Mesendoderm (in vitro differentiated cells): ENCODE measurements around the gene PNMA8B.

Experiments used
- DNase-seq: peaks from one replicate; pipeline ENCODE4 v3.0.0; 2013
- H2AK5ac ChIP-seq: 2 replicates; pipeline ENCODE4 v1.6.1; 2013; ENCODE audit warnings: low read length, inconsistent platforms
- H2BK120ac ChIP-seq: 2 replicates; pipeline ENCODE4 v1.6.1; 2013; ENCODE audit warnings: low read depth, mild to moderate bottlenecking, low read length, moderate library complexity, mixed read lengths
- H2BK15ac ChIP-seq: replicated peaks from 2 replicates; pipeline ENCODE4 v1.6.1; 2013; ENCODE audit warnings: low read depth, mild to moderate bottlenecking, moderate library complexity
- H2BK5ac ChIP-seq: 2 replicates; pipeline ENCODE4 v1.6.1; 2013; ENCODE audit warnings: low read length, inconsistent platforms
- H3K18ac ChIP-seq: 2 replicates; pipeline ENCODE4 v1.6.1; 2013; ENCODE audit warnings: mild to moderate bottlenecking, low read length, mixed read lengths
- H3K23ac ChIP-seq: one replicate; pipeline ENCODE4 v1.6.1; 2013; ENCODE audit warnings: low read length
- H3K27ac ChIP-seq: 2 replicates; pipeline ENCODE4 v1.5.1; 2013; ENCODE audit warnings: low read depth, mild to moderate bottlenecking, inconsistent platforms, low read length, moderate library complexity
- H3K27me3 ChIP-seq: 2 replicates; pipeline ENCODE4 v1.6.1; 2013; ENCODE audit warnings: low read length, control low read depth, mild to moderate bottlenecking, inconsistent platforms; ENCODE audit not compliant: insufficient read depth, poor library complexity
- H3K36me3 ChIP-seq: 2 replicates; pipeline ENCODE4 v1.6.1; 2013; ENCODE audit warnings: low read length, inconsistent platforms; ENCODE audit not compliant: control insufficient read depth, insufficient read depth
- H3K4ac ChIP-seq: one replicate; pipeline ENCODE4 v1.6.1; 2013; ENCODE audit warnings: low read depth, mild to moderate bottlenecking, low read length, moderate library complexity
- H3K4me1 ChIP-seq: 2 replicates; pipeline ENCODE4 v1.6.1; 2013; ENCODE audit warnings: low read depth, low read length, inconsistent platforms; ENCODE audit not compliant: control insufficient read depth
- H3K4me2 ChIP-seq: 2 replicates; pipeline ENCODE4 v1.6.1; 2013; ENCODE audit warnings: low read length
- H3K4me3 ChIP-seq: 2 replicates; pipeline ENCODE4 v1.5.1; 2013; ENCODE audit warnings: mild to moderate bottlenecking, low read length
- H3K56ac ChIP-seq: one replicate; pipeline ENCODE4 v1.6.1; 2013; ENCODE audit warnings: low read length
- H3K79me1 ChIP-seq: 2 replicates; pipeline ENCODE4 v1.6.1; 2013; ENCODE audit warnings: low read length, inconsistent platforms
- H3K79me2 ChIP-seq: 2 replicates; pipeline ENCODE4 v1.6.1; 2013; ENCODE audit warnings: mild to moderate bottlenecking, low read length; ENCODE audit not compliant: control insufficient read depth, insufficient read depth
- H3K9ac ChIP-seq: 2 replicates; pipeline ENCODE4 v1.6.1; 2013; ENCODE audit warnings: low read length, inconsistent platforms
- H4K5ac ChIP-seq: one replicate; pipeline ENCODE4 v1.6.1; 2013; ENCODE audit warnings: low read length
- H4K8ac ChIP-seq: one replicate; pipeline ENCODE4 v1.6.1; 2013; ENCODE audit warnings: low read depth, mild to moderate bottlenecking, control low read depth, low read length, moderate library complexity
- whole genome bisulfite sequencing: extraction: QIAGEN DNeasy Blood & Tissue Kit; methylation state at CpG from one replicate; pipeline ENCODE4 v1.1.7; 2013; ENCODE audit warnings: low lambda C conversion rate, missing lambda C conversion rate; ENCODE audit not compliant: insufficient coverage; ENCODE audit errors: extremely low coverage; 5-methylcytosine and 5-hydroxymethylcytosine counted together

PNMA8B gene

DNA sequence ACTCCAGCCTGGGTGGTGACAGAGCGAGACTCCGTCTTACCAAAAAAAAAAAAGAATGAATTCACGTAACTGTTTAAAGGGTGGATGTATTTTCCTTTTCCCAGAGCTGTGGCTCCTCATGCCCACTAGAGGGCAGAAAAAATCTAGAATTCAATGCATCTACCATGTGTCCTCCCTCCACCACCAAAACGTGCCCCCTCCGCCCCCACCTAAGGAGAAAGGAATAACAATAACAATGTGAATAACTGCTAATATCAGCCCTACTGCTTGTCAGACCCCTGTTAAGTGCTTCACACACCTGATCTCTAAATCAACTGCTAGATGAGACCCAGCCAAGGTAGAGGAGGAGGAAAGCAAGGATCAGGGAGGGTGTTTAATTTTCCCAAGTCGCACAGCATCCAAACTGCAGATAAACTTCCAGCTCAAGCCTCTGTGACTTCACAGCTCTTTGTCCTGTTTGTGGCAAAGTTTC is 20.2 kb upstream of the PNMA8B start:
- no peak overlapping the region for H4K5ac ChIP-seq
- H3K4me1 ChIP-seq = no peaks in the 10 kb centered on the region
- no peak overlapping the region for H2BK120ac ChIP-seq
- H2BK15ac ChIP-seq = no peak overlapping the region
- no CpG with 5 or more reads among the region's 6 CpGs for WGBS
- H3K18ac ChIP-seq = no peak overlapping the region
- no peak overlapping the region for H3K9ac ChIP-seq
- no peak overlapping the region for H2AK5ac ChIP-seq
- no peak overlapping the region for H2BK5ac ChIP-seq
- no peaks in the 10 kb centered on the region for H3K27me3 ChIP-seq
- H3K4ac ChIP-seq = no peak overlapping the region
- H3K4me3 ChIP-seq = no peak overlapping the region
- no peak overlapping the region for H4K8ac ChIP-seq
- no peak overlapping the region for H3K23ac ChIP-seq
- no peaks in the 10 kb centered on the region for H3K79me2 ChIP-seq
- H3K4me2 ChIP-seq = no peak overlapping the region
- peak; percentile 67 for DNase-seq
- no peak overlapping the region for H3K56ac ChIP-seq
- no peak overlapping the region for H3K27ac ChIP-seq
- H3K79me1 ChIP-seq = no peaks in the 10 kb centered on the region
- H3K36me3 ChIP-seq = no peaks in the 10 kb centered on the region

DNA sequence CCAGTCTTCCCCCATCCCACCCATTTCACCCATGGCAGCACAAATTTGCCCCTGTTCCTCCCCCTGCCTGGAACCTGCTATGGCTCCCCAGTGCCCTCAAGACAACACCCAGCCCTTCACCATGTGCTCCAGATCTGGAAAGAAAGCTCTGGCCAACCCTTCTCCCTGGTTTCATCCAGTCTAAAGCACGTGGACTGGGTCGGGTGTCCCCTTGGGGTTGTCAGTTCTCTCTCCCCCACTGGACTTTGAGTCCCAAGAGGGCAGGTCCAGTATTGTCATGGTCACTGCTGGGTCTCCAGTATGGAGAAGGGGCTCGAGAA is 19.6 kb upstream of the PNMA8B start:
- no peak for DNase-seq
- H3K4me2 ChIP-seq = no peak overlapping the region
- no CpG with 5 or more reads among the region's 3 CpGs for WGBS

DNA sequence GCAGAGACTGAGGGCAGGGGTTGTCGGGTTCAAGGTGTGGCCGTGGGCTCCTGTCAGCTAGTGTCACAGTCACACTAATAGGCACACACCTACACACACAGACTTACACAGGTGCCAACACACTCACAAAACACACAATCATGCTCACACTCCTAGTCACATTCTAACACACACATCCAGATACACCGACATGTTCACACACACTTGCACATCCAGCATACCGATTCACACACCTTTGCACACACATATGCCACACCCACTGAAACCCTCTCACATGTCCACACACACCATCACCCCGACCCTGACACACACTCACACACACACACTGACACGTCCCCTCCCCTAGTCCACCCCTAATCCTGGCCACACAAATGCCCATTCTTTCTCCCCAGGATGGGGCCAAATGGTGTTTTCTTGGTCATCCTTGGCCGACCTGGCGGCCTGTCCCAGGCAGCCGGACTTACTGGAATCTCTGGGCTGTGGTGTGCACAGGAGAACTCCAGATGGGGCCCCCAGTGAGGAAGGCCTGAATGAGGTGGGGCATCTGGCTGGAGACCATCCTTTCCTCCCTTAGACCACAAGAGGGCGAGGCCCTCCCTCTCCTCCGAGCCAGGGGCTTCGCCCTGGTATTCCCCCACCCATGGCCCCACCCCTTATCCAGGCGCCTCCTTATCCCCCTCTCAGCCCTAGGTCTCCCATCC is 19.1 kb upstream of the PNMA8B start:
- H2BK15ac ChIP-seq = no peak overlapping the region
- no peak overlapping the region for H3K4me2 ChIP-seq
- no peak overlapping the region for H4K8ac ChIP-seq
- no peak overlapping the region for H3K18ac ChIP-seq
- no peaks in the 10 kb centered on the region for H3K36me3 ChIP-seq
- H3K4me3 ChIP-seq = no peak overlapping the region
- no peak overlapping the region for H3K27ac ChIP-seq
- no peak overlapping the region for H2AK5ac ChIP-seq
- no peak overlapping the region for H3K9ac ChIP-seq
- H3K4me1 ChIP-seq = no peaks in the 10 kb centered on the region
- no peaks in the 10 kb centered on the region for H3K79me2 ChIP-seq
- H3K79me1 ChIP-seq = no peaks in the 10 kb centered on the region
- H3K56ac ChIP-seq = no peak overlapping the region
- WGBS = no CpG with 5 or more reads among the region's 13 CpGs
- no peak overlapping the region for H3K4ac ChIP-seq
- no peaks in the 10 kb centered on the region for H3K27me3 ChIP-seq
- no peak for DNase-seq
- H2BK120ac ChIP-seq = no peak overlapping the region
- H2BK5ac ChIP-seq = no peak overlapping the region
- no peak overlapping the region for H4K5ac ChIP-seq
- H3K23ac ChIP-seq = no peak overlapping the region

More for the DNA sequence above, 19.6 kb upstream of the PNMA8B start:
- Histone ChIP-seq H3K9ac (no peak overlapping the region), H2BK15ac (no peak overlapping the region), H3K4me3 (no peak overlapping the region), H3K4me1 (no peaks in the 10 kb centered on the region), H3K56ac (no peak overlapping the region), H3K4ac (no peak overlapping the region), H2BK5ac (no peak overlapping the region), H3K36me3 (no peaks in the 10 kb centered on the region), H3K79me2 (no peaks in the 10 kb centered on the region), H3K27ac (no peak overlapping the region), H2BK120ac (no peak overlapping the region), H3K79me1 (no peaks in the 10 kb centered on the region), H3K23ac (no peak overlapping the region), H4K8ac (no peak overlapping the region), H4K5ac (no peak overlapping the region), H3K18ac (no peak overlapping the region), H3K27me3 (no peaks in the 10 kb centered on the region), H2AK5ac (no peak overlapping the region)

DNA sequence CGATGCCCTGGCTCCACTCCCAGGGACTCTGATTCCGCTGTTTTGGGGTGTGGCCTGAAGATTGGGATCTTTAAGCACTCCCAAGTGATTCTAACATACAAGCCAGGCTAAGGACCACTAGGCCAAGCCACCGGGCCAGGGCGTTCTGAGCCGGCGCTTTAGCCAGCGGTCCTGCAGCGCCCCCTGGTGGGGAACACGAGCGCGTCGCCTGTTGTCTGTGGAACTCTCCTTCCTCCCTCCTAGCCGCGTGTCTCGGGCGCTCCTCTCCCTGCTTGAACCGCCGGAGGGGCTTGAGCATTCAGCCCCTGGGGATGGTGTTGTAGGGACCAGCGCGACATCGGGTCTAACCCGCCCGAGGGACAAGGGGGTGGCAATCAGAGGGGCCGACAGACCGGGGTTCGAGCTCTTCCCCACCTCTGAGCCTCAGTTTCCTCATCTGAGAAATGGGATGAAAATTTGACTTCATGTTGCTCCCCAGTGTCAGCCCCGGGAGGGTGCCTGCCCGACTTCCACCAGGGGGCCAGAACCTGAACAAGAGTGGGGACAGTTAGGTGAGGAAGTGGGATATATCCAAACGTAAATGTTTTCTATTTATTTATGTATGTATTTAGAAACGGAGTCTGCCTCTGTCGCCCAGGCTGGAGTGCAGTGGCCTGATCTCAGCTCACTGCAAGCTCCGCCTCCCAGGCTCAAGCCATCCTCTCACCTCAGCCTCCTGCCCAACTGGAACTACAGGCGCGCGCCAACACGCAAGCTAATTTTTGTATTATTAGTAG is 18.0 kb upstream of the PNMA8B start:
- H2BK15ac ChIP-seq = no peak overlapping the region
- H3K23ac ChIP-seq = no peak overlapping the region
- H3K9ac ChIP-seq = peak overlapping the region; percentile 16
- H2BK5ac ChIP-seq = no peak overlapping the region
- DNase-seq = peak; percentile 86
- whole genome bisulfite sequencing = no CpG with 5 or more reads among the region's 36 CpGs
- no peaks in the 10 kb centered on the region for H3K79me1 ChIP-seq
- H3K4me3 ChIP-seq = no peak overlapping the region
- no peaks in the 10 kb centered on the region for H3K27me3 ChIP-seq
- no peaks in the 10 kb centered on the region for H3K36me3 ChIP-seq
- no peak overlapping the region for H3K4me2 ChIP-seq
- H3K27ac ChIP-seq = no peak overlapping the region
- H4K5ac ChIP-seq = no peak overlapping the region
- no peak overlapping the region for H2AK5ac ChIP-seq
- no peaks in the 10 kb centered on the region for H3K4me1 ChIP-seq
- no peak overlapping the region for H3K18ac ChIP-seq
- H3K56ac ChIP-seq = no peak overlapping the region
- H3K79me2 ChIP-seq = no peaks in the 10 kb centered on the region
- H4K8ac ChIP-seq = no peak overlapping the region
- H2BK120ac ChIP-seq = no peak overlapping the region
- H3K4ac ChIP-seq = no peak overlapping the region

DNA sequence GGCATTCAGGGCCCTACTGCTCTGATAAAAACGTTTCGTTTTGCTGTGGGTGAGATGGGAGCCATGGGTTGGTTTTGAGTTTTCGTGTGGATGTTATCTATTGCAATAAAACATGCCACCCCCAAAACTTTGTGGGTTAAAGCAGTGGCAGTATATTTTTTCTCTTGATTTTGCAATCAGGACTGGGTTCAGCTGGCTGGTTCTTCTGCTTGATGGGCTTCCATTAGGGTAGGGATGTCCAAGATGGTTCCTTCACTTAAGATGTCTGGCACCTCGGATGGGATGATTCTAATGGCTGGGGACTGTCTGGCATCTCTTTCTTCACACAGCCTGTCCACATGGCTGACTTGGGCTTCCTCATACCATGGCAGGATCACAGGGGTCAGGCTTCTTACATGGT is 15.6 kb upstream of the PNMA8B start:
- no peaks in the 10 kb centered on the region for H3K27me3 ChIP-seq
- WGBS = no CpG with 5 or more reads among the region's 4 CpGs
- no peak overlapping the region for H3K18ac ChIP-seq
- no peak for DNase-seq
- no peaks in the 10 kb centered on the region for H3K4me1 ChIP-seq
- no peak overlapping the region for H3K4ac ChIP-seq
- H3K56ac ChIP-seq = no peak overlapping the region
- H3K4me2 ChIP-seq = no peak overlapping the region
- H3K4me3 ChIP-seq = no peak overlapping the region
- no peak overlapping the region for H2BK5ac ChIP-seq
- H3K36me3 ChIP-seq = no peaks in the 10 kb centered on the region
- no peaks in the 10 kb centered on the region for H3K79me2 ChIP-seq
- no peak overlapping the region for H2BK15ac ChIP-seq
- H3K9ac ChIP-seq = no peak overlapping the region
- no peak overlapping the region for H4K8ac ChIP-seq
- H2AK5ac ChIP-seq = no peak overlapping the region
- no peak overlapping the region for H2BK120ac ChIP-seq
- H3K27ac ChIP-seq = no peak overlapping the region
- no peaks in the 10 kb centered on the region for H3K79me1 ChIP-seq
- no peak overlapping the region for H4K5ac ChIP-seq
- H3K23ac ChIP-seq = no peak overlapping the region
